ENCODE data around the gene CRACDL.

DNA sequence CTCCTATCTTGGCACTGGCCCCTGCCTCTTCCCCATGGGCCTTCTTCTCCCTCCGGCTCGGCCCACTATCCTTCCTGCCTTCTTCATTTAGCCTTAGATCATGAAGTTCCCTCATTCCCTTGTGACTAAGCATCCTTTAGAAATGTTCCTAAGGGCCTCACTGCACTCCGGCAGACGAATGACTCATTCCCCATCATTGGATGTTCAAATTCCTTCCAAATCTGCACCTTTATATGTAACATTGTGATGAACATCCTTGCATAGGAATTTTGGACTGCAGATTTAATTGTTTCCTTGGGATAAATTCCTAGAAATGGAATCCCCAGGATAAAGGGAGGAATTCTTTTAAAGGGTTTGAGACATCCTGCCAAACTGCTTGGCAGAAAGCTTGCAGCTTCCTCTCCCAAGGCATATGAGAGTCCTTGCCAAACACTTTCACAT lies 19.0 kb downstream of the CRACDL start:
- no peak for TF ChIP-seq POLR2AphosphoS5 (IDR thresholded peaks at IDR 0.05; ENCODE audit: insufficient read depth, low read depth, low read length)
- TF ChIP-seq POLR2A (IDR thresholded peaks at IDR 0.05; ENCODE audit: low read depth, low read length): no peak
- TF ChIP-seq, protein P1, sequence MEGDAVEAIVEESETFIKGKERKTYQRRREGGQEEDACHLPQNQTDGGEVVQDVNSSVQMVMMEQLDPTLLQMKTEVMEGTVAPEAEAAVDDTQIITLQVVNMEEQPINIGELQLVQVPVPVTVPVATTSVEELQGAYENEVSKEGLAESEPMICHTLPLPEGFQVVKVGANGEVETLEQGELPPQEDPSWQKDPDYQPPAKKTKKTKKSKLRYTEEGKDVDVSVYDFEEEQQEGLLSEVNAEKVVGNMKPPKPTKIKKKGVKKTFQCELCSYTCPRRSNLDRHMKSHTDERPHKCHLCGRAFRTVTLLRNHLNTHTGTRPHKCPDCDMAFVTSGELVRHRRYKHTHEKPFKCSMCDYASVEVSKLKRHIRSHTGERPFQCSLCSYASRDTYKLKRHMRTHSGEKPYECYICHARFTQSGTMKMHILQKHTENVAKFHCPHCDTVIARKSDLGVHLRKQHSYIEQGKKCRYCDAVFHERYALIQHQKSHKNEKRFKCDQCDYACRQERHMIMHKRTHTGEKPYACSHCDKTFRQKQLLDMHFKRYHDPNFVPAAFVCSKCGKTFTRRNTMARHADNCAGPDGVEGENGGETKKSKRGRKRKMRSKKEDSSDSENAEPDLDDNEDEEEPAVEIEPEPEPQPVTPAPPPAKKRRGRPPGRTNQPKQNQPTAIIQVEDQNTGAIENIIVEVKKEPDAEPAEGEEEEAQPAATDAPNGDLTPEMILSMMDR (IDR thresholded peaks at IDR 0.05; ENCODE audit: extremely low read depth in 1 of 2, insufficient read depth in 1 of 2, low read depth in 1 of 2, low read length in 2 of 2): no peak
